ENCODE measurements around the gene IL11RA.

Gene IL11RA

GRCh38 chr9:34665381-34666250 lies 13.6 kb downstream of the IL11RA start:
- Histone ChIP-seq H3K36me3 (peaks cover 8% of the 10 kb centered on the region), H3K4me1 (ENCODE audit: control insufficient read depth in 1 of 2, insufficient read depth in 1 of 2, low read depth in 1 of 2, low read length in 1 of 2) (peaks cover 13 to 14% of the 10 kb centered on the region in 2 experiments), H3K27me3 (no peaks in the 10 kb centered on the region), H3K27ac (peak overlapping the region; percentile 99), H3K4me3 (ENCODE audit: low read depth in 1 of 2, low read length in 1 of 2) (peak overlapping the region; percentile 88 to 91), H3K9me3 (no peaks in the 10 kb centered on the region)
- TF ChIP-seq, protein P1, sequence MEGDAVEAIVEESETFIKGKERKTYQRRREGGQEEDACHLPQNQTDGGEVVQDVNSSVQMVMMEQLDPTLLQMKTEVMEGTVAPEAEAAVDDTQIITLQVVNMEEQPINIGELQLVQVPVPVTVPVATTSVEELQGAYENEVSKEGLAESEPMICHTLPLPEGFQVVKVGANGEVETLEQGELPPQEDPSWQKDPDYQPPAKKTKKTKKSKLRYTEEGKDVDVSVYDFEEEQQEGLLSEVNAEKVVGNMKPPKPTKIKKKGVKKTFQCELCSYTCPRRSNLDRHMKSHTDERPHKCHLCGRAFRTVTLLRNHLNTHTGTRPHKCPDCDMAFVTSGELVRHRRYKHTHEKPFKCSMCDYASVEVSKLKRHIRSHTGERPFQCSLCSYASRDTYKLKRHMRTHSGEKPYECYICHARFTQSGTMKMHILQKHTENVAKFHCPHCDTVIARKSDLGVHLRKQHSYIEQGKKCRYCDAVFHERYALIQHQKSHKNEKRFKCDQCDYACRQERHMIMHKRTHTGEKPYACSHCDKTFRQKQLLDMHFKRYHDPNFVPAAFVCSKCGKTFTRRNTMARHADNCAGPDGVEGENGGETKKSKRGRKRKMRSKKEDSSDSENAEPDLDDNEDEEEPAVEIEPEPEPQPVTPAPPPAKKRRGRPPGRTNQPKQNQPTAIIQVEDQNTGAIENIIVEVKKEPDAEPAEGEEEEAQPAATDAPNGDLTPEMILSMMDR (IDR thresholded peaks at IDR 0.05): peak; percentile 45

DNA sequence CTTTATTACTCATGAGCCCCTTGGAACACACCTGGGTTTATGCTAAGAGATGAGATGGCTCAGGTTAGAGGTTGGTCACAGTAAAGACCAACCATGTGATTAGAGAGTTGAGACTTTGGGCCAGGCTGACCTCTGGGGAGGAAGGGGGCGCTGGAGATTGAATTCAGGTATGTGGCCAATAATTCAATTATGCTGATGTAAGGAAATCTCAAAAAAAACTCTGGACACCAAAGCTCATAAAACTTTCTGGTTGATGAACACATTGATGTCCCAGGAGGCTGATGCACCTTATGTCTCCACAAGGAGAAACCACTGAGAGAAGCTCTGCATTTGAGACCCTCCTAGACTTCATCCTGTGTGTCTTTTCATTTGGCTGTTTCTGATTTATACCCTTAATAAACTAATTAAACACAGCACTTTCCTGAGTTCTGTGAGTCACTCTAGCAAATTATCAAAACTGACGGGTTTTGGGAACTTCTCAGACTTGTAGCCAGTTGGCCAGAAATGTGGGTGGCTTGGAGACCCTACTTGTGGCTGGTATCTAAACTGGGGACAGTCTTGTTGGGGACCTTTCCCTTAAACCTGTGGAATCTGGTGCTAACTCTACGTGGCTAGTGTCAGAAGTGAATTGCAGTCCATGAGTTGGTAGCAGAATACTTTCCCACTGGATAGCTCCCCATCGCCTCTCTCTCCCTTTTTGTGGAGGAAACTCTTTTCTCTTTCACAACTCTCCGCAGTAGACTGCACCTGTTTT lies 18.0 kb downstream of the IL11RA start:
- Histone ChIP-seq H3K9me3 (no peaks in the 10 kb centered on the region), H3K27me3 (no peaks in the 10 kb centered on the region), H3K4me1 (ENCODE audit: control insufficient read depth in 1 of 2, insufficient read depth in 1 of 2, low read depth in 1 of 2, low read length in 1 of 2) (peaks cover 5 to 7% of the 10 kb centered on the region in 2 experiments), H3K27ac (no peak overlapping the region), H3K36me3 (peaks cover 8% of the 10 kb centered on the region), H3K4me3 (ENCODE audit: low read depth in 1 of 2, low read length in 1 of 2) (no peak overlapping the region)
- TF ChIP-seq, protein P1 (IDR thresholded peaks at IDR 0.05): no peak

- peaks cover 8% of the 10 kb centered on the region for H3K36me3 ChIP-seq
- no peaks in the 10 kb centered on the region for H3K27me3 ChIP-seq
- H3K4me3 ChIP-seq (ENCODE audit: low read depth in 1 of 2, low read length in 1 of 2): no peak overlapping the region
- no peak overlapping the region for H3K27ac ChIP-seq
- H3K9me3 ChIP-seq: no peaks in the 10 kb centered on the region
- TF ChIP-seq, protein P1 (IDR thresholded peaks at IDR 0.05): no peak
- H3K4me1 ChIP-seq (ENCODE audit: control insufficient read depth in 1 of 2, insufficient read depth in 1 of 2, low read depth in 1 of 2, low read length in 1 of 2): peaks cover 0 to 2% of the 10 kb centered on the region in 2 experiments
These were observed 19.3 kb downstream of the IL11RA start for GRCh38 chr9:34671307-34671706.

DNA sequence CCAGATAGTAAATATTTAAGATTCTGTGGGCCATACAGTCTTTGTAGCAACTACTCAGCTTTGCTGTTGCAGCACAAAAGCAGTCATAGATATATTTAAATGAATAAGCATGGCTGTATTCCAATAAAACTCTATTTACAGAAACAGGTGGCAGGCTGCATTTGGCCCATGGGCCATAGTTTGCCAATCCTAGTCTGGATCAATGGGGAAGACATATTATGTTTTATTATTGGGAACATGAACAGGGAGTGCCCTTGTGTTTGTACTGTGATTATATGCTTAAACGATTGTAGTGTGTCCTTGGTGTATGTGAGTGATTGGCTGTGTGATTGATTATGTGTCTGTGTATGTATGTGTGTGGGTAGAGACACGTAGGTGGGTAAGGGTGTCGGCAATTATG lies 22.5 kb downstream of the IL11RA start:
- TF ChIP-seq, protein P1 (IDR thresholded peaks at IDR 0.05): no peak
- H3K4me1 ChIP-seq (ENCODE audit: control insufficient read depth in 1 of 2, insufficient read depth in 1 of 2, low read depth in 1 of 2, low read length in 1 of 2): no peaks in the 10 kb centered on the region
- H3K36me3 ChIP-seq: peaks cover 5% of the 10 kb centered on the region
- H3K4me3 ChIP-seq (ENCODE audit: low read depth in 1 of 2, low read length in 1 of 2): no peak overlapping the region
- no peaks in the 10 kb centered on the region for H3K27me3 ChIP-seq
- no peak overlapping the region for H3K27ac ChIP-seq
- H3K9me3 ChIP-seq: no peaks in the 10 kb centered on the region

- no peak overlapping the region for H3K27ac ChIP-seq
- no peak overlapping the region for H3K4me3 ChIP-seq (ENCODE audit: low read depth in 1 of 2, low read length in 1 of 2)
- no peaks in the 10 kb centered on the region for H3K27me3 ChIP-seq
- no peaks in the 10 kb centered on the region for H3K4me1 ChIP-seq (ENCODE audit: control insufficient read depth in 1 of 2, insufficient read depth in 1 of 2, low read depth in 1 of 2, low read length in 1 of 2)
- TF ChIP-seq, protein P1 (IDR thresholded peaks at IDR 0.05): no peak
- no peaks in the 10 kb centered on the region for H3K36me3 ChIP-seq
- no peaks in the 10 kb centered on the region for H3K9me3 ChIP-seq
These were observed 23.2 kb downstream of the IL11RA start for GRCh38 chr9:34675048-34675714.

All from neutrophil (primary cell).